Effector memory CD8-positive, alpha-beta T cell (primary cell): ENCODE measurements around the gene HIGD2A.
"Not testable (repeated sequence)": the region's sequence is repeated elsewhere in the genome, so short reads cannot be mapped to it uniquely, and the experiment has no call there.

ENCODE experiments used
- ATAC-seq: fragments of 150-1000 bp; cut with Tn5 transposase; replicated peaks from 2 replicates; pipeline ENCODE4 v1.10.0; 2021; ENCODE audit warnings: mild to moderate bottlenecking, moderate library complexity
- DNase-seq, 3 experiments: peaks; one replicate each; pipeline ENCODE4 v3.0.0; 2021
- H3K27ac Mint-ChIP-seq, 2 donors: one replicate each; pipeline ENCODE4 v1.8.0; 2022; ENCODE audit warnings: mild to moderate bottlenecking in 2 of 2, mixed read lengths in 2 of 2, moderate library complexity in 2 of 2
- H3K27me3 Mint-ChIP-seq, 2 donors: one replicate each; pipeline ENCODE4 v1.8.0; 2022; ENCODE audit warnings: mixed read lengths in 2 of 2
- H3K36me3 Mint-ChIP-seq: one replicate; pipeline ENCODE4 v1.8.0; 2022; ENCODE audit warnings: mild to moderate bottlenecking, moderate library complexity, mixed read lengths; ENCODE audit not compliant: insufficient read depth
- H3K4me1 Mint-ChIP-seq, 2 donors: one replicate each; pipeline ENCODE4 v1.8.0; 2022; ENCODE audit warnings: low read depth in 2 of 2, mixed read lengths in 2 of 2
- H3K4me3 Mint-ChIP-seq, 2 donors: one replicate each; pipeline ENCODE4 v1.8.0; 2022; ENCODE audit warnings: mild to moderate bottlenecking in 2 of 2, mixed read lengths in 2 of 2, moderate library complexity in 2 of 2
- H3K9me3 Mint-ChIP-seq, 2 donors: one replicate each; pipeline ENCODE4 v1.8.0; 2022; ENCODE audit warnings: mixed read lengths in 2 of 2

The HIGD2A gene

GRCh38 chr5:176394096-176394495 lies 5.5 kb downstream of the HIGD2A start:
- Mint-ChIP-seq H3K9me3 (no peaks in the 10 kb centered on the region), H3K27me3 (no peaks in the 10 kb centered on the region), H3K27ac (no peak overlapping the region), H3K4me1 (peaks cover 6 to 14% of the 10 kb centered on the region in 2 donors), H3K36me3 (peaks cover 52% of the 10 kb centered on the region), H3K4me3 (no peak overlapping the region)
- DNase-seq (no peak), ATAC-seq (no peak)

GRCh38 chr5:176394881-176395675 lies 6.5 kb downstream of the HIGD2A start:
- H3K4me3 Mint-ChIP-seq = no peak overlapping the region
- ATAC-seq = no peak
- peaks cover 1 to 9% of the 10 kb centered on the region in 2 donors for H3K4me1 Mint-ChIP-seq
- H3K27me3 Mint-ChIP-seq = no peaks in the 10 kb centered on the region
- H3K36me3 Mint-ChIP-seq = peaks cover 56% of the 10 kb centered on the region
- no peaks in the 10 kb centered on the region for H3K9me3 Mint-ChIP-seq
- no peak for DNase-seq
- H3K27ac Mint-ChIP-seq = peak overlapping the region; percentile 13 to 23

GRCh38 chr5:176396330-176396729 lies 7.8 kb downstream of the HIGD2A start:
- peaks cover 3 to 9% of the 10 kb centered on the region in 2 donors for H3K4me1 Mint-ChIP-seq
- H3K4me3 Mint-ChIP-seq = no peak overlapping the region
- ATAC-seq = no peak
- H3K9me3 Mint-ChIP-seq = no peaks in the 10 kb centered on the region
- no peak for DNase-seq
- peaks cover 53% of the 10 kb centered on the region for H3K36me3 Mint-ChIP-seq
- no peaks in the 10 kb centered on the region for H3K27me3 Mint-ChIP-seq
- no peak overlapping the region for H3K27ac Mint-ChIP-seq

GRCh38 chr5:176397736-176398420 lies 9.3 kb downstream of the HIGD2A start:
- H3K27ac Mint-ChIP-seq = peak overlapping the region in 1 of 2 donors; percentile 41

GRCh38 chr5:176400382-176401156 lies 12.0 kb downstream of the HIGD2A start:
- peaks cover 5 to 14% of the 10 kb centered on the region in 2 donors for H3K4me1 Mint-ChIP-seq
- H3K9me3 Mint-ChIP-seq = no peaks in the 10 kb centered on the region
- peak overlapping the region in 1 of 2 donors; percentile 39 for H3K27ac Mint-ChIP-seq
- ATAC-seq (no peak), DNase-seq (no peak)
- peaks cover 45% of the 10 kb centered on the region for H3K36me3 Mint-ChIP-seq
- no peak overlapping the region for H3K4me3 Mint-ChIP-seq
- H3K27me3 Mint-ChIP-seq = no peaks in the 10 kb centered on the region

More at GRCh38 chr5:176397736-176398420, 9.3 kb downstream of the HIGD2A start:
- ATAC-seq = no peak
- peaks cover 40% of the 10 kb centered on the region for H3K36me3 Mint-ChIP-seq
- no peak for DNase-seq
- no peaks in the 10 kb centered on the region for H3K9me3 Mint-ChIP-seq
- H3K4me3 Mint-ChIP-seq = no peak overlapping the region
- H3K27me3 Mint-ChIP-seq = no peaks in the 10 kb centered on the region
- H3K4me1 Mint-ChIP-seq = peaks cover 6 to 14% of the 10 kb centered on the region in 2 donors

DNA sequence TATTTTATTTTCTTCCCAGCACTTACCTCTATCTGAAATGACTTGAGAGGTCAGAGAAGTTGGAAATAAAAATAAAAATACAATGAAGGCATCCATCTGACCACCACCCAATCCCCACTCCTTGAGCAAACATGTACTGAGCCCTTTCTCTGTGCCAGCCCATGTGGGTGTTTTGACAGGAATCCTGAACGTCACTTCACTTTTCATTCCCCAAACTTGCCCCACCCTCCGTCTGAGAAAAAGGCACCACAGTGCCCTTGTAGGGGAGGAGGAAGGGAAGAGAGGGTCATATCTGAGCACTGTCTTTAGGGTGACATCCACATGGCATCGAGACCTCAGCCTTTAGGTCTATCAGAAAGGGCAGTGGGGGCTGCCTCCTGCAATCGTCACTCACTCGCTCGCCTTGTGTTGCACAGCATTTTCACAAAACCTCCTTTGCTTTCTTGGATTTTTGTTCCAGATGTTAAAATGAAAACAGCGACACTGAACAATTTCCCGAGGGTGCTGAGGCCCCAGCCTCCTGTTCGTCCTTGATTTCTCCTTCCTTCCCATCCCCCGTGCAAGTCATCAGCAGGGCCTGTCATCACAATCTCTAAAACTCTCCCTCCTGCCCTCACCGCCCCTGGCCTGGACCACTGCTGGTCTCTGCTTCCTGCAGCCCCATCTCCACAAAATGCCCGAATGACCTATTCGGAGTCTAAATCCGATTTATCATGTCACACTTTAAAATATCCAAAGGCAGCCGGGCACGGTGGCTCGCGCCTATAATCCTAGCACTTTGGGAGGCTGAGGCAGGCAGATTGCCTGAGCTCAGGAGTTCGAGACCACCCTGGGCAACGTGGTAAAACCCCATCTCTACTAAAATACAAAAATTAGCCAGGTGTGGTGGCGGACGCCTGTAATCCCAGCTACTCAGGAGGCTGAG lies 13.0 kb downstream of the HIGD2A start:
- Mint-ChIP-seq H3K27me3 (no peaks in the 10 kb centered on the region), H3K27ac (peak overlapping the region in 1 of 2 donors; percentile 52), H3K4me3 (no peak overlapping the region), H3K4me1 (peaks cover 5 to 10% of the 10 kb centered on the region in 2 donors), H3K9me3 (no peaks in the 10 kb centered on the region), H3K36me3 (peaks cover 46% of the 10 kb centered on the region)
- ATAC-seq = no peak
- no peak for DNase-seq

DNA sequence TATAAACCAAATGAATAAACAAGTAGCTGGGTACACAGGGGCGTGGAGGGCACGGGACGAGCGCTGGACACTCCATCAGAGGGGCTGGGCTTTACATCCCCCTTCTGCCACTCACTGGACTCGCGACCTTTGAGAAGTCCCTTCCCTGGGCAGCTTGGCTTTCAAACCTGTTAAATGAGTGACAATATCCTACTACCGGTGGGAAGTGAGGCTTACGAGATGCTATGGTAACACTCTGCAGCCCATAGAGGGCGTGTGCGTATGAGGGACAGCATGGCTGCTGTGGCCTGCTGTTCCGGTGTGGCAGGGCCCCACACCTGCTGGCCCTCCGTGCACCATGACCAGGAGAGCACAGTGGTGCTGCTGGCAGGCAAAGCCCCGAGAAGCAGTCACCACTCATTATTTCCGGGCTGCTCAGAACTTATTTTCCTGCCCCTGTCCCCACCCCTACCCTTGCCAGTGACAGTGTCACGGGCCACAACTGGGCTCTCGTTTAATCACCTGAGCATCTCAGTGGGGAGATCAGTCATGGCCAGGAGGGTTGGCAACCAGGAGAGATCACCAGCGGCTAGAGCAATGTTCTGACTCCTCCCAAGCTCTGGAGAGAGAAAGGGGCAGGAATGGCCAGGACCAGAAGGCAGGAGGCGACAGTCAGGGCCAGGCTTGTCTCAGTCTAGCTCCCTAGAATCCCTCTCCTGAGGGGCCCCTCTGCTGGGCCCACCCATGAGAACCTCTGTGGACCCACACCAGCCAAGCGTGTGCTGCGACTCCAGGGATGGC lies 17.3 kb downstream of the HIGD2A start:
- DNase-seq (no peak), ATAC-seq (no peak)
- peaks cover 48% of the 10 kb centered on the region for H3K36me3 Mint-ChIP-seq
- H3K9me3 Mint-ChIP-seq = no peaks in the 10 kb centered on the region
- peaks cover 5 to 6% of the 10 kb centered on the region in 2 donors for H3K4me1 Mint-ChIP-seq
- H3K27ac Mint-ChIP-seq = peak overlapping the region; percentile 30 to 77
- no peaks in the 10 kb centered on the region for H3K27me3 Mint-ChIP-seq
- H3K4me3 Mint-ChIP-seq = no peak overlapping the region

DNA sequence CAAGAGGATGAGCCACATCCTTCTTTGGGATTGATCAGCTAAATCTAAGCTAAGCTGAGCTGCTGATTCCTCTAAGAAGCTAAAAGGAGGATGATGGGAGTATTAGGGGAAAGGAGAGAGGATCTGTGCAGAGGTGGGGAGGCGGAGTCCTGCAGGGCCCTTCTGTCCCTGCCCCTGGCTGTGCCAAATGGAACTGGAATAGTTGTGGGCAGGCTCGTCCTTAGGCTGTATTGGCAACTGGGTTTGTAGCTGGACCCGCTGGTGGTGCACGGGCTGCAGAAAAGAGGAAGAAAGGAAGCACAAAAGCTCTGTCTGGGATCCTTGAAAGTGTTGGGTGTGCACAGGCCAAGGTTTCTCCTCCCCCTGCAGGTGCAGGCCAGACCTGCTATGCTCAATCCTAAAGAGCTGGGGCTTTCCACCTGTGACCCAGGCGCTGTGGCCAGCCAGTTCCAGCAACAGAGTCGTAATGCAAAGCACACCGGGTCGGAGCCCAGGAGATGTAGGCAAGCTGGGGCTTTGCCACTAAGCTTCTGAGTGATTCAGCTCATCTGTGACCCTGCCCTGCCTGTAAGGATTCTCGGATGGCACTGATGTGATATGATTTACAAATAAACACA lies 18.0 kb downstream of the HIGD2A start:
- Mint-ChIP-seq H3K27ac (peak overlapping the region in 1 of 2 donors; percentile 30), H3K9me3 (no peaks in the 10 kb centered on the region), H3K36me3 (peaks cover 52% of the 10 kb centered on the region), H3K27me3 (no peaks in the 10 kb centered on the region), H3K4me1 (peaks cover 12 to 13% of the 10 kb centered on the region in 2 donors), H3K4me3 (no peak overlapping the region)
- DNase-seq (no peak), ATAC-seq (no peak)

DNA sequence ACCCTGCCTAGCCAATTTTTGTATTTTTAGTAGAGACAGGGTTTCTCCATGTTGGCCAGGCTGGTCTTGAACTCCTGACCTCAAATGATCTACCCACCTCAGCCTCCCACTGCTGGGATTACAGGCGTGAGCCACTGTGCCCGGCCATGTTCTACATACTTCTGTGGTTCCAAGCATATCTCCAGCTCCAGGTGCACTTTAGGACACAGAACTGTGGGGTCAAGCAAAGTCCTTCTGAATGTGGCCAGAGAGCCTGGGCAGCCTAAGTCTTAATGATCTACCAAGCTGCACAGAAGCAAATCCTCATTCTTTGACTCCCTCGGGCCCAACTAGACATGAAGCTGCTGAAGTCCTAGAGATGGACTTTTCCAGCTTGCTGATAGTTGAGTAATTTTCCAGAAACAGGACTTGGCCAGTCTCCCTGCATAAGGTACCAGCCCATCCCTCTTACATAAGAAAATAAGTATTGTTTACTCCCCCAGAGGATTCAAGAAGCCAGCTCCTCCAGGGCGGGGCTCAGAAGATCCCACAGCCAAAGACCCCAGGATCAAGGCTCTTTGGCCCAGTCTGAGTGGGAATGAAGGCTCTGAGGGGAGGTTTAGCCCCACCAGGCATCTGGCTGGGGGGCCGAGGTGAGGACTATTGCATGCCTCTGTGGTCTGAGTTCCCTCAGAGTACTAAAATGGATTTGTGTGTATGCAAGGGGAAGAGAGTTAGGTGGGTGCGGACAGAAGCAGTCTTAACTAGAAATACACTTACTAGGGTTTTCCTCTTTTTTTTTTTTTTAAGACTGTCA lies 19.1 kb downstream of the HIGD2A start:
- Mint-ChIP-seq H3K27me3 (no peaks in the 10 kb centered on the region), H3K4me3 (no peak overlapping the region), H3K4me1 (peaks cover 13 to 15% of the 10 kb centered on the region in 2 donors), H3K9me3 (no peaks in the 10 kb centered on the region), H3K27ac (no peak overlapping the region), H3K36me3 (peaks cover 53% of the 10 kb centered on the region)
- no peak for DNase-seq
- ATAC-seq = no peak

DNA sequence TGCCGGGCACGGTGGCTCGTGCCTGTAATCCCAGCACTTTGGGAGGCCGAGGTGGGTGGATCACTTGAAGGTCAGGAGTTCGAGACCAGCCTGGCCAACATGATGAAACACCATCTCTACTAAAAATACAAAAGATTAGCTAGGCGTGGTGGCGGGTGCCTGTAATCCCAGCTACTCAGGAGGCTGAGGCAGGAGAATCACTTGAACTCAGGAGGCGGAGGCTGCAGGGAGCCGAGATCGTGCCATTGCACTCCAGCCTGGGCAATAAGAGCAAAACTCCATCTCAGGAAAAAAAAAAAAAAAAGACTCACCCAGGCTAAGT lies 19.7 kb downstream of the HIGD2A start:
- DNase-seq, H3K27ac Mint-ChIP-seq, H3K27me3 Mint-ChIP-seq, ATAC-seq, H3K9me3 Mint-ChIP-seq, H3K4me3 Mint-ChIP-seq: not testable (repeated sequence)
- peaks cover 12 to 19% of the 10 kb centered on the region in 2 donors for H3K4me1 Mint-ChIP-seq
- H3K36me3 Mint-ChIP-seq = peaks cover 56% of the 10 kb centered on the region

DNA sequence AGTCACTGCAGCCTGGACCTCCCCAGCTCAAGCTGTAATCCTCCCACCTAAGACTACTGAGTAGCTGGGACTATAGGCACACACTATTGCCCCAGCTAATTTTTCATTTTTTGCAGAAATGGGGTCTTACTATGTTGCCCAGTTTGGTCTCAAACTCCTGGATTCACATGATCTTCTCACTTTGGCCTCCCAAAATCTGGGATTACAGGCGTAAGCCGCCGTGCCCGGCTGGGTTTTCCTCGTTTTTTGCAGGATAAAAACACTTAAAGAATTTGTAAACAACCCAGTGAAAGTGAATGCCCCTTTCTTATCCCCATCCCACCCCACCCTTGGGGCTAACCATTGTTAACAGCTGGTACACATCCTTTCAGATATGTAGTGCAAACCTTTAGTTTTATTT lies 20.0 kb downstream of the HIGD2A start:
- Mint-ChIP-seq H3K4me3 (no peak overlapping the region), H3K4me1 (peaks cover 13 to 19% of the 10 kb centered on the region in 2 donors), H3K9me3 (no peaks in the 10 kb centered on the region), H3K27ac (no peak overlapping the region), H3K36me3 (peaks cover 52% of the 10 kb centered on the region), H3K27me3 (no peaks in the 10 kb centered on the region)
- DNase-seq = no peak
- no peak for ATAC-seq
